HCT116 (cell line): Measurements from ENCODE around the gene PBX2.

Experiments
- ATF3 ChIP-seq: IDR thresholded peaks from 2 replicates; pipeline ENCODE4 v1.6.1; 2012
- CTCF ChIP-seq, 3 experiments: fragments of 200-600 bp in 1 of 3; sonication (generic) in 1 of 3; IDR thresholded peaks in 2 of 3; conservative IDR thresholded peaks in 1 of 3; 2 replicates each; pipeline ENCODE4 v1.5.1; 2012 to 2017; ENCODE audit warnings: low read depth in 2 of 3, low read length in 2 of 3, antibody characterized with exemption in 1 of 3, borderline replicate concordance in 1 of 3, control low read depth in 1 of 3, mild to moderate bottlenecking in 1 of 3, mixed read lengths in 1 of 3, mixed run types in 1 of 3, moderate library complexity in 1 of 3; ENCODE audit not compliant: insufficient read depth in 1 of 3
- EZH2 ChIP-seq: fragments of 200-600 bp; sonication (generic); IDR thresholded peaks from 2 replicates; pipeline ENCODE4 v1.6.1; 2017; ENCODE audit warnings: antibody characterized with exemption, mixed run types
- EZH2phosphoT487 ChIP-seq: fragments of 200-600 bp; IDR thresholded peaks from 2 replicates; pipeline ENCODE4 v1.6.1; 2018; ENCODE audit warnings: antibody characterized with exemption, borderline replicate concordance
- POLR2A ChIP-seq: IDR thresholded peaks from 2 replicates; pipeline ENCODE4 v1.7.0; 2011; ENCODE audit warnings: borderline replicate concordance; ENCODE audit not compliant: insufficient read depth, insufficient read length; ENCODE audit errors: extremely low read depth
- SRF ChIP-seq: IDR thresholded peaks from 2 replicates; pipeline ENCODE4 v1.6.1; 2012; ENCODE audit warnings: low read depth
- ZBTB33 ChIP-seq: IDR thresholded peaks from 2 replicates; pipeline ENCODE4 v1.6.1; 2011; ENCODE audit warnings: mild to moderate bottlenecking, low read length, moderate library complexity; ENCODE audit not compliant: insufficient replicate concordance; ENCODE audit errors: extremely low read depth

DNA sequence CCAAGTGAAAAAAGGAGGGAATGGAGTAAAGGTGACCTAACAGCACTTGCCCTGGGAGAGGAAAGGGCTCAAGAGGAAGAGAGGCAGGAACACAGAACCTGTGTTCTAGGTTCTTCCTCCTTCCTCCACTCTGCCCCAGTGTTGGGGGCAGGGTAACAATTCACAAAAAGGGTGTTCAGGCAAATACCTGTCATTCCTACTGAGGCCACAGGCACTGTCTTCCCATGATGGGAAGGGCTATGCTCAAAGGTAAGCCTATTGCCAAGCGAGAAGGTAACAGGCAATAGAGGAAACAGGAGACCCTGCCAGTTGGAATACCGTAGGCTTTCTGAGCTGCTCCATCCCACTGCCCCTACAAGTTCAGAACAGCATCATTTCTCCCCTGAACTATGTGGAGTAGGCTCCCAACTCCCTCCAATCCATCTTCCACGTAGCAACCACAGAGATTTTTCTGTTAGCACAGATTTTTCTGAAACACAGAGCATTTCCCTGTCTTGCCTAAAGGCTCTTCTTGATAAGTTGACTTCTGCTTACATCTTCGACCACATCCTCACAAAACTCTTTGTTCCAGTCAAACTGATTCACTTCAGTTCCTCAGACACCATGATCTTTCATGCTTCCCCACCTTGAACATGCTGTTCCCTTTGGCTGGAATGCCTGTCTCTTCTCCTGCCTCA, 16.8 kb downstream of the PBX2 start:
- TF ChIP-seq CTCF (IDR thresholded peaks at IDR 0.05 in 2 of 3, conservative IDR thresholded peaks at IDR 0.05 in 1 of 3; ENCODE audit: borderline replicate concordance in 1 of 3, insufficient read depth in 1 of 3, low read depth in 2 of 3, low read length in 2 of 3) (no peak), SRF (no peak), ATF3 (no peak), EZH2 (no peak), EZH2phosphoT487 (no peak), ZBTB33 (no peak), POLR2A (no peak)
